ENCODE measurements around the gene FBLL1. TPM values are rescaled to one million over a fixed set of nuclear protein-coding genes. Genes with fewer than 3 reads are reported as not detected.

FBLL1 gene
- total RNA-seq, 1 donor from 2014 or later: 0.34 TPM

GRCh38 chr5:168482361-168482760, 46.7 kb upstream of the FBLL1 start:
- no peak overlapping the region for H3K4me3 ChIP-seq
- H3K27ac ChIP-seq: no peak overlapping the region
- DNase-seq (ENCODE audit: low spot score): no peak
- no peaks in the 10 kb centered on the region for H3K36me3 ChIP-seq
- Mint-ChIP-seq H3K9me3 (no peaks in the 10 kb centered on the region), H3K4me1 (peaks cover 11% of the 10 kb centered on the region), H3K27ac (no peak overlapping the region), H3K4me3 (no peak overlapping the region), H3K36me3 (no peaks in the 10 kb centered on the region), H3K27me3 (ENCODE audit: insufficient read depth, low read depth) (no peaks in the 10 kb centered on the region)
- no peaks in the 10 kb centered on the region for H3K9me3 ChIP-seq (ENCODE audit: low read depth)
- peaks cover 11% of the 10 kb centered on the region for H3K79me2 ChIP-seq (ENCODE audit: low read depth)
- H3K9ac ChIP-seq: no peak overlapping the region
- no peak overlapping the region for H3K4me2 ChIP-seq
- H3K27me3 ChIP-seq: no peaks in the 10 kb centered on the region
- peaks cover 3% of the 10 kb centered on the region for H4K20me1 ChIP-seq (ENCODE audit: low read depth)
- TF ChIP-seq EZH2phosphoT487 (IDR thresholded peaks at IDR 0.05) (no peak), EZH2 (IDR thresholded peaks at IDR 0.05) (no peak)
- TF ChIP-seq, protein P1, sequence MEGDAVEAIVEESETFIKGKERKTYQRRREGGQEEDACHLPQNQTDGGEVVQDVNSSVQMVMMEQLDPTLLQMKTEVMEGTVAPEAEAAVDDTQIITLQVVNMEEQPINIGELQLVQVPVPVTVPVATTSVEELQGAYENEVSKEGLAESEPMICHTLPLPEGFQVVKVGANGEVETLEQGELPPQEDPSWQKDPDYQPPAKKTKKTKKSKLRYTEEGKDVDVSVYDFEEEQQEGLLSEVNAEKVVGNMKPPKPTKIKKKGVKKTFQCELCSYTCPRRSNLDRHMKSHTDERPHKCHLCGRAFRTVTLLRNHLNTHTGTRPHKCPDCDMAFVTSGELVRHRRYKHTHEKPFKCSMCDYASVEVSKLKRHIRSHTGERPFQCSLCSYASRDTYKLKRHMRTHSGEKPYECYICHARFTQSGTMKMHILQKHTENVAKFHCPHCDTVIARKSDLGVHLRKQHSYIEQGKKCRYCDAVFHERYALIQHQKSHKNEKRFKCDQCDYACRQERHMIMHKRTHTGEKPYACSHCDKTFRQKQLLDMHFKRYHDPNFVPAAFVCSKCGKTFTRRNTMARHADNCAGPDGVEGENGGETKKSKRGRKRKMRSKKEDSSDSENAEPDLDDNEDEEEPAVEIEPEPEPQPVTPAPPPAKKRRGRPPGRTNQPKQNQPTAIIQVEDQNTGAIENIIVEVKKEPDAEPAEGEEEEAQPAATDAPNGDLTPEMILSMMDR (IDR thresholded peaks at IDR 0.05): no peak
- peaks cover 2% of the 10 kb centered on the region for H3K4me1 ChIP-seq
- no peak overlapping the region for H2AFZ ChIP-seq (replicated peaks)
- peaks cover 3% of the 10 kb centered on the region for H3F3A ChIP-seq (ENCODE audit: low read depth)

DNA sequence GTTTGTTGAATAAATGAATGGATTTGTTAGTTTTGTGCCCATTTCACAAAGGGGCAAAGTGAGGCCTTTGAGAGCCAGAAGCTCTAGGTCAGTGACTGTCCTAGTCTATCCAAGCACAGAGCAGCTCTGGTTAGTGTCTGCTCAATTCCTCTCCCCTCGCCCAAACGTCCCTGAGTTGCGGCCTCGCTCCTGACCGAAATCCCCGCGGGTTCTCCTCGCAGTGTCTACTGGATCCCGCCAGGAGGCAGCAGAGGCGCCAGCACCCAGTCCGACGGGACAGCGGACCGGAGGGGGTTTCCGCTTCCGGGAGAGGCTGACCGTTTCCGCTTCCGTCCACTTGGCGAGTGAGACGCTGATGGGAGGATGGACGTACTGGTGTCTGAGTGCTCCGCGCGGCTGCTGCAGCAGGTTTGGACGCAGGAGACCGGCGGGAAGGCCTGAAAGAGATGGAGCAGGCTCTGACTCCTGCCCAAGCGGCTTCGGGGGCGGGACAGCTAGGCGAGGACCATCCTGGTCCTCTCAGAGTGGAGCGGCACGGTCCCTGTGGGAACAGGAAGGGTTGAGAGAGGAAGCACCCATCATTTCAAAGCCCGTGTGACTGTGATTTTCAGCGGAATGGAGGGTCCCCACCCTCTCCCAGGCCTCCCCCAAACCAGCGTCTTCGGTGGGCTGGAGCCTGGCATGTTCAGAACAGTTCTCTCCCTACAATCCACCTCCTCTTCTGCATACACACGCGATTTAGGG, 42.8 kb upstream of the FBLL1 start, which contains the start of gene RARS1:
Gene RARS1, plus strand, starts transcription at position 336 of the 744 bp plus-strand sequence. Its CDS starts 28 bp downstream, at position 364.
- peak within 1 kb of the TSS; percentile 98 for H2AFZ ChIP-seq (replicated peaks)
- peak within 1 kb of the TSS; percentile 81 for H3K9ac ChIP-seq
- peaks cover 5% of the 10 kb centered on the region for H3K4me1 ChIP-seq
- H3K9me3 ChIP-seq (ENCODE audit: low read depth): no peaks in the 10 kb centered on the region
- TF ChIP-seq, protein P1 (IDR thresholded peaks at IDR 0.05): peak; percentile 87
- no peak for TF ChIP-seq EZH2phosphoT487 (IDR thresholded peaks at IDR 0.05)
- TF ChIP-seq EZH2 (IDR thresholded peaks at IDR 0.05): peak; percentile 64
- peak within 1 kb of the TSS; percentile 91 for H3K4me3 ChIP-seq
- Mint-ChIP-seq H3K4me3 (peak within 1 kb of the TSS; percentile 100), H3K9me3 (no peaks in the 10 kb centered on the region), H3K27me3 (ENCODE audit: insufficient read depth, low read depth) (peaks cover 3% of the 10 kb centered on the region), H3K4me1 (peaks cover 14% of the 10 kb centered on the region), H3K36me3 (peaks cover 10% of the 10 kb centered on the region), H3K27ac (peak within 1 kb of the TSS; percentile 92)
- H3K79me2 ChIP-seq (ENCODE audit: low read depth): peaks cover 22% of the 10 kb centered on the region
- peaks cover 8% of the 10 kb centered on the region for H4K20me1 ChIP-seq (ENCODE audit: low read depth)
- H3K36me3 ChIP-seq: peaks cover 7% of the 10 kb centered on the region
- H3F3A ChIP-seq (ENCODE audit: low read depth): peaks cover 3% of the 10 kb centered on the region
- H3K4me2 ChIP-seq: peak within 1 kb of the TSS; percentile 86
- no peaks in the 10 kb centered on the region for H3K27me3 ChIP-seq
- no peak within 1 kb of the TSS for H3K27ac ChIP-seq
- peak; percentile 97 for DNase-seq (ENCODE audit: low spot score)

DNA sequence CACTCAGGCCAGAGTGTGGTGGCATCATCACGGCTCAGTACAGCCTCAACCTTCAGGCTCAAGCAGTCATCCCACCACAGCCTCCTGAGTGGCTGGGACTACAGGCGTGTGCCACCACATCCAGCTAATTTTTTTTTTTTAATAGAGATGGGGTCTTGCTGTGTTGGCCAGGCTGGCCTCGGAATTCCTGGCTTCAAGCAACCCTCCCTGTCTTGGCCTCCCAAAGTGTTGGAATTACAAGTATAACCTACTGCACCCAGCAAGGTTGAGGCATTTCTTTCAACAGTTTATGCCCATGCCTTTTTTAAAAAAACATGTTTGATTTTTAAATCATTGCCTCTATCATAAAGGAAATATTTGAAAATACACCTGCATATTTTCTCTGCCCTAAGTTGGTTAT, 40.0 kb upstream of the FBLL1 start:
- H3F3A ChIP-seq (ENCODE audit: low read depth): peaks cover 3% of the 10 kb centered on the region
- no peak overlapping the region for H3K27ac ChIP-seq
- Mint-ChIP-seq H3K36me3 (peaks cover 22% of the 10 kb centered on the region), H3K9me3 (no peaks in the 10 kb centered on the region), H3K27me3 (ENCODE audit: insufficient read depth, low read depth) (peaks cover 3% of the 10 kb centered on the region), H3K27ac (no peak overlapping the region), H3K4me1 (peaks cover 14% of the 10 kb centered on the region), H3K4me3 (no peak overlapping the region)
- no peak overlapping the region for H2AFZ ChIP-seq (replicated peaks)
- H3K4me3 ChIP-seq: no peak overlapping the region
- no peak overlapping the region for H3K9ac ChIP-seq
- H3K79me2 ChIP-seq (ENCODE audit: low read depth): peaks cover 22% of the 10 kb centered on the region
- peaks cover 8% of the 10 kb centered on the region for H4K20me1 ChIP-seq (ENCODE audit: low read depth)
- DNase-seq (ENCODE audit: low spot score): no peak
- peaks cover 7% of the 10 kb centered on the region for H3K36me3 ChIP-seq
- no peaks in the 10 kb centered on the region for H3K9me3 ChIP-seq (ENCODE audit: low read depth)
- H3K4me2 ChIP-seq: no peak overlapping the region
- no peak for TF ChIP-seq EZH2phosphoT487 (IDR thresholded peaks at IDR 0.05)
- TF ChIP-seq EZH2 (IDR thresholded peaks at IDR 0.05): no peak
- TF ChIP-seq, protein P1 (IDR thresholded peaks at IDR 0.05): no peak
- no peaks in the 10 kb centered on the region for H3K27me3 ChIP-seq
- peaks cover 5% of the 10 kb centered on the region for H3K4me1 ChIP-seq

Measured in neural progenitor cell (in vitro differentiated cells).